Epithelial cell of proximal tubule (primary cell): ENCODE data around the gene SPATA21. TPM values are rescaled to one million over a fixed set of nuclear protein-coding genes. Genes with fewer than 3 reads are reported as not detected.
"Not testable (repeated sequence)": the region's sequence is repeated elsewhere in the genome, so short reads cannot be mapped to it uniquely, and the experiment has no call there.

Source experiments
- DNase-seq: peaks from one replicate; pipeline ENCODE4 v3.0.0-alpha.2; 2011; ENCODE audit warnings: low read depth
- H3K4me3 ChIP-seq: 2 replicates; pipeline ENCODE4 v1.5.1; 2011; ENCODE audit warnings: low read depth, mild to moderate bottlenecking, low read length
- total RNA-seq: library from RNA; depleted of rRNA; stranded (reverse); fragments of >200 nt; gene quantifications from 2 replicates; pipeline ENCODE4 v1.2.3, GENCODE V29; 2015
- TF ChIP-seq, protein P1 (sequence below): conservative IDR thresholded peaks from 2 replicates; pipeline ENCODE4 v1.5.1; 2012; ENCODE audit warnings: low read depth, mild to moderate bottlenecking, low read length

Gene SPATA21
- total RNA-seq, 1 donor from 2014 or later: not detected

DNA sequence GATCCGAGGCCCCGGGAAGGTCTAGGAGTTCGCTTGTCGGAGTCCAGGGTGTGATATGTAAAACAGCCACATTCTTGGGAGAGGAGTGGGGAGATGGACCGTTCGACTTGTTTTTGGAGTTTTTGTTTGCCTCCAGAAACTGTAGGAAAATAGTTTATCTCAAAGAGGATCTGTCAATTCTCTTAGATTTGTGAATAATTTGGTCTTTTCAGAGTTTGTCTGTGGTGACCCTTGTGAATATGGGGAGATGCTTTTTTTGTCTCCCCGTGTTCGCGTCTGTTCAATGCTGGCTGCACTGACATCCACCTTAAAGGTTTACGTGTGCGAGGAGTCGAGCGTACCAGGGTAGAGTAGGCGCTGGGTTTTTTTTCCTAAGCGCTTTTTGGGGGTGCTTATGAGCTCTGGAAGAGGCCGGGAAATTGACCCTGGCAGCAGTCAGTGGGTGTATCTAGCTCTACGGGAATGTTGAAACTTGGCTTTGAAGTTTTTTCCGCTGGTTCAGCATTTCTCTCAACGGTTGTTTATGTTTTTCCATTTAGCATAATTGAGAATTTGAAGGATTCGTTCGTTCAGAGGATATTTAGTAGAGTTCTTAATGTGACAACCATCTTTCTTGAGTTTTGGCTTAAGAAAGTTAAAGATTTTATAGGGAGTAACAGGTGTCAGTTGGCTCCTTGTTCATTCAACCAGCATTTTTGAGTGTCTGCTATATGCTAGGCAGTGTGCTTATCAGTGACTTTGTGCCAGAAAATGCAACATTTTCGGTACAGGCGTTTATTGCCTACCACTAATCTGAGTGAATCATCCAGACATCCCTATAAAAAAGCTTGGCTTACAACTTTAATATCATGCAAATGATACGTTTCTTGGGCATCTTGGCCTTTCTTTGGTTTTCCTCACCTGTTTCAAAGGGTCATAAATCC lies 69.0 kb downstream of the SPATA21 start:
- H3K4me3 ChIP-seq: peak overlapping the region; percentile 95
- no peak for DNase-seq
- TF ChIP-seq, protein P1, sequence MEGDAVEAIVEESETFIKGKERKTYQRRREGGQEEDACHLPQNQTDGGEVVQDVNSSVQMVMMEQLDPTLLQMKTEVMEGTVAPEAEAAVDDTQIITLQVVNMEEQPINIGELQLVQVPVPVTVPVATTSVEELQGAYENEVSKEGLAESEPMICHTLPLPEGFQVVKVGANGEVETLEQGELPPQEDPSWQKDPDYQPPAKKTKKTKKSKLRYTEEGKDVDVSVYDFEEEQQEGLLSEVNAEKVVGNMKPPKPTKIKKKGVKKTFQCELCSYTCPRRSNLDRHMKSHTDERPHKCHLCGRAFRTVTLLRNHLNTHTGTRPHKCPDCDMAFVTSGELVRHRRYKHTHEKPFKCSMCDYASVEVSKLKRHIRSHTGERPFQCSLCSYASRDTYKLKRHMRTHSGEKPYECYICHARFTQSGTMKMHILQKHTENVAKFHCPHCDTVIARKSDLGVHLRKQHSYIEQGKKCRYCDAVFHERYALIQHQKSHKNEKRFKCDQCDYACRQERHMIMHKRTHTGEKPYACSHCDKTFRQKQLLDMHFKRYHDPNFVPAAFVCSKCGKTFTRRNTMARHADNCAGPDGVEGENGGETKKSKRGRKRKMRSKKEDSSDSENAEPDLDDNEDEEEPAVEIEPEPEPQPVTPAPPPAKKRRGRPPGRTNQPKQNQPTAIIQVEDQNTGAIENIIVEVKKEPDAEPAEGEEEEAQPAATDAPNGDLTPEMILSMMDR: no peak

DNA sequence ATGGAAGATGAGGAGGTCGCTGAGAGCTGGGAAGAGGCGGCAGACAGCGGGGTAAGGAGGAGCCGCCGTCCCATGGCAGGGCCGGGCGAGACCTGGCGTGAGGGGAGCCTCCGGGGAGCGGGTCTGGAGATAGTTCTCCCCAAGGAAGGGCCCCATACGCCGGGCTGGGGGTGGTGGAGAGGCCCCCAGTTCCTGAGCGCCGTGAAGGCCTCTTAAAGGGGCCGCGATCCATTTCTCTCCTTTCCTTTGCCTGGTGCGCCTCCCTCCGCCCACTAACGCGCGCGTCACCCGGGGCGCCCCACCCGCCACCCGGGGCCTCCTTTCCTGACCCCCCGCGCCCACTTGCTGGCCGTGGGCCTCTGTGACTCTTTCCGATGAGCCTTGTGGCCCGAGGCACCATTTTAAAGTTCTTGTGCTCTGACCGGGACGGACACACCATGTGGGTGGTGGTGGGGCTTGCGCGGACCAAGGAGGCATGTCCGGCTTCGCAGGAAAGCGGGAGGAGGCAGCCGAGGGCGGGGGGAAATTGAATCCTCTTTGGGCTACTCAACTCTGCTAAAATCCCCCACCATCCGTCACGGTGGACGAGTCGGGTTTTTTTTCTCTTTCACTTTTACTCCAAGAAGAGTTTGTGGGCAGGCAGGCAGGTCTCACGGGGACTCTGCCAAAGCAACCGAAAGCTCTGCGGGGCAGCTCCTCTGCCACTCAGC lies 69.8 kb downstream of the SPATA21 start:
- peak overlapping the region; percentile 95 for H3K4me3 ChIP-seq
- TF ChIP-seq, protein P1: peak; percentile 2
- no peak for DNase-seq

DNA sequence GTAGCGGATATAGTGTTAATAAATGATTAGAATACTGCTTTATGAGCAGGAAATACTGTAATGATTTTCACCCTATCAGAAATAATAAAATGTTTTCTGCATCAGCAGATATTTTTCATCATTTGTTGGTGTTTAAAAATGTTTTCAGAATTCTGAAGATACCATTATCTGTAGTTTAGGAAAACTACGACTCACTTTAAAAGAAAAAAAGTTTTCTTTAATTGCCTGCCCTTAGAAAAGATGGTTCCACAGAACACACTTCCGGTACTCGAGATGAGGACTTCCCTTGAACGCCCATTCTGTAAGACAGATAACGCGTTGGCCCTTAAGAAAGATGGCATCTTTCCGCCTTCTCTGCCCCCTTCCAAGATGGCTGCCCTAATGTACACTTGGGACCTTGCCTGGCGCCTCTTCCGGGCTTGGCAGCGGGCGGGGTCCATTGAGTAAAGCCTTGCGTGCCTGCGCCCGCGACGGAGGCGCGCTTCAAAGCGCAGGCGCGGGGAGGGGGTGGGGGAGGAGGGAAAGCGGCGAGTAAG lies 70.4 kb downstream of the SPATA21 start, which contains the start of gene SZRD1:
Gene SZRD1 (plus strand): TSS at position 521 of the 536 bp plus-strand sequence. CDS start 16 bp downstream, outside the sequence.
- peak; percentile 89 for DNase-seq
- TF ChIP-seq, protein P1: no peak
- peak within 1 kb of the TSS; percentile 95 for H3K4me3 ChIP-seq

DNA sequence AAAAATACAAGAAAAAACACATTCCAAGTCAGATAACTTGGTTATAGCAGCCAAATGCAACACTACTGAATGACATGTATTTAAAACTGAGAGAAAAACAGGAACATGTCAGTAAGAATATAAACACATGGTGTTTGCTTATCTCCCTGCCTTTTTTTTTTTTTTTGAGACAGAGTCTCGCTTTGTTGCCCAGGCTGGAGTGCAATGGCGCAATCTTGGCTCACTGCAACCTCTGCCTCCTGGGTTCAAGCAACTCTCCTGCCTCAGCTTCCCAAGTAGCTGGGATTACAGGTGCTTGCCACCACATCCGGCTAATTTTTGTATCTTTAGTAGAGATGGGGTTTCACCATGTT lies 72.1 kb downstream of the SPATA21 start:
- DNase-seq, H3K4me3 ChIP-seq: not testable (repeated sequence)

DNA sequence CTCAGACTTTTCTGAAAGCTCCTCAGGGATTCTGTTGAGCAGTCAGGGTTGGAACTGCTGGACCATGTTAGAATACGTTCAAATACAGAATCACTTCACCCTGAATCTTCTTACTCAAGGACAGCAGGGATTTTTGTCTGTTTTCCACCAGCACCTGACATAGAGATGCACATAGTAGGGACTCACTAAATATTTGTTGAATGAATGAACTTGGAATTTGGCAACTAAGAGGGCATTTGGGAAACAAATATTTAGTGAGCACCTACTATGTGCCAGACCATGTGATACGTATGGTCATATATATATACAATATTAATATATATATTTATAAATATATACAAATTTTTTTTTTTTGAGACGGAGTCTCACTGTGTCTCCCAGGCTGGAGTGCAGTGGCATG lies 80.4 kb downstream of the SPATA21 start:
- no peak for DNase-seq
- H3K4me3 ChIP-seq: no peak overlapping the region
- TF ChIP-seq, protein P1: no peak

DNA sequence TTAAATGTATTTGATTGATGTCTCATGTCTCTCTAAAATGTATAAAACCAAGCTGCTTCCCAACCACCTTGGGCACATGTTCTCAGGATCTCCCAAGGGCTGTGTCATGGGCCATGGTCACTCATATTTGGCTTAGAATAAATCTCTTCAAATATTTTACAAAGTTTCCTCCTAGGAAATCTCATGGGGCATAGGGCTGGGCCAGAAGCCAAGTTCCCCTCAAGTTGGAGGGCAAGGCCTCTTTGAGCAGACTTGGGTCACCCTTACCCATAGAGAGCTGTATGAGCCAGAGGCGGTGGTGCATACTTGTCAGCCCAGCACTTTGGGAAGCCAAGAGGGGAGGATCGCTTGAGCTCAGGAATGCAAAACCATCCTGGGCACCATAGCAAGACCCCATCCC lies 82.6 kb downstream of the SPATA21 start:
- DNase-seq: no peak
- H3K4me3 ChIP-seq: no peak overlapping the region
- TF ChIP-seq, protein P1: no peak

DNA sequence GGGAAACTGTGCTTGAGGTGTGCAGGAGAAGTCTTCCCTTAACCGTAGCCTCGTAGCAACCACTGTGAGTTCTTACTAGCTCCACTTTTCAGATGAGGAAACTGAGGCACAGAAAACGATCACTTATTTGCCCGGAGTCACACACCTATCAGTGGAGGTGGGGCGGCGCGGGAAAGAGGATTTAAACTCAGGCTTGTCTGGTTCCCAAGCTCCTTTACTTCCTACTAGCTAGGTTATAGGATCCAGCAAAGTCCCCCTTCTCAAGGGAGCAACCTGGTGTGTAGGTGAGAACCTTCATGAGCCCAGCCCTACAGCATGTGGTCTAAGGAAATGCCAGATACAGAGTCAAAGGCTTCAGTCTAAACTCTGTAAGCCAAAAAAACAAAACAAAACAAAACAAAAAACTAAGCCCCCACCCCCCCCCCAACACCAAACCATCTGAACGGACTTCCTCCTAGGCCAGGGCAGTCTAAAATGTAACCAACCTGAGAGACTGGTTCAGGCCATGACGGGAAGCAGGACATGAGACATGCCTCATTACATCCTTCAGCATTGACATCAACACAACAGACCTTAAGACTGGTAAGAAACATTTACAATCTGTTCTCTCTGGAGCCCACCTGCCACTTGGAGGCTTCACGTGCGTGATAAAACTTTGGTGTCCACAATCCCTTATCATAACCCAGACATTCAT lies 84.2 kb downstream of the SPATA21 start:
- no peak for DNase-seq
- peak overlapping the region; percentile 98 for H3K4me3 ChIP-seq
- TF ChIP-seq, protein P1: no peak
